ENCODE data around the gene RELN.
A peak's percentile ranks its signal among the peaks of the same experiment; 100 is the strongest.
"Not testable (repeated sequence)": the region's sequence is repeated elsewhere in the genome, so short reads cannot be mapped to it uniquely, and the experiment has no call there.

The RELN gene

GRCh38 chr7:103541026-103541425, 448.4 kb downstream of the RELN start:
- DNase-seq: no peak

GRCh38 chr7:103540338-103540737, 449.1 kb downstream of the RELN start:
- DNase-seq: no peak

GRCh38 chr7:103539875-103540274, 449.6 kb downstream of the RELN start:
- DNase-seq: no peak

GRCh38 chr7:103538964-103539709, 450.3 kb downstream of the RELN start:
- DNase-seq: no peak

GRCh38 chr7:103533761-103534160, 455.7 kb downstream of the RELN start:
- DNase-seq: no peak

- no peak for DNase-seq
Measured at GRCh38 chr7:103532955-103533354, 456.5 kb downstream of the RELN start.

- no peak for DNase-seq
Measured at GRCh38 chr7:103528152-103528551, 461.3 kb downstream of the RELN start.

- DNase-seq: no peak
Measured at GRCh38 chr7:103525937-103526336, 463.5 kb downstream of the RELN start.

- DNase-seq: no peak
Measured at GRCh38 chr7:103524042-103524907, 465.2 kb downstream of the RELN start.

- DNase-seq: no peak
Measured at GRCh38 chr7:103521937-103522336, 467.5 kb downstream of the RELN start.

GRCh38 chr7:103504505-103505135, 484.8 kb downstream of the RELN start:
- DNase-seq: no peak

GRCh38 chr7:103501206-103501605, 488.3 kb downstream of the RELN start:
- DNase-seq: no peak

GRCh38 chr7:103499976-103500375, 489.5 kb downstream of the RELN start:
- no peak for DNase-seq

GRCh38 chr7:103487419-103487818, 502.0 kb downstream of the RELN start:
- DNase-seq: no peak

- not testable (repeated sequence) for DNase-seq
Measured at GRCh38 chr7:103486873-103487272, 502.6 kb downstream of the RELN start.

- DNase-seq: no peak
Measured at GRCh38 chr7:103480771-103481170, 508.7 kb downstream of the RELN start.

- DNase-seq: no peak
Measured at GRCh38 chr7:103474956-103475355, 514.5 kb downstream of the RELN start.

- DNase-seq: no peak
Measured at GRCh38 chr7:103469095-103469948, 520.1 kb downstream of the RELN start.

GRCh38 chr7:103466814-103467213, 522.6 kb downstream of the RELN start:
- no peak for DNase-seq

- no peak for DNase-seq
Measured at GRCh38 chr7:103462358-103462757, 527.1 kb downstream of the RELN start.

- DNase-seq: peak; percentile 63
Measured at GRCh38 chr7:103447073-103447960, 542.1 kb downstream of the RELN start.

Data from stimulated activated CD8-positive, alpha-beta memory T cell treated with anti-CD3 and anti-CD28 coated beads, Interleukin-4, amount 100 ng/mL, for 48 hours (primary cell).